DOHH2 (cell line): Measurements from ENCODE around the gene BOD1L1.

Experiments used
- H3F3A ChIP-seq: fragments of 200-600 bp; sonication (generic), shearing (Covaris generic); 2 replicates; pipeline ENCODE4 v1.6.0; 2016; ENCODE audit warnings: antibody characterized with exemption, mild to moderate bottlenecking; ENCODE audit not compliant: control insufficient read depth, insufficient read depth
- H3K27ac ChIP-seq: fragments of 200-600 bp; sonication (generic); 2 replicates; pipeline ENCODE4 v1.5.1; 2014; ENCODE audit warnings: low read depth, mild to moderate bottlenecking, low read length, moderate library complexity
- H3K27me3 ChIP-seq: fragments of 200-600 bp; sonication (generic); 2 replicates; pipeline ENCODE4 v1.6.1; 2014; ENCODE audit warnings: mild to moderate bottlenecking, low read length, mixed read lengths; ENCODE audit not compliant: control insufficient read depth
- H3K36me3 ChIP-seq: fragments of 200-600 bp; sonication (generic); 2 replicates; pipeline ENCODE4 v1.6.1; 2014; ENCODE audit warnings: mild to moderate bottlenecking, low read length, moderate library complexity, mixed read lengths; ENCODE audit not compliant: control insufficient read depth
- H3K4me1 ChIP-seq: fragments of 200-600 bp; sonication (generic); 2 replicates; pipeline ENCODE4 v1.6.1; 2014; ENCODE audit warnings: mild to moderate bottlenecking, low read length, mixed read lengths; ENCODE audit not compliant: control insufficient read depth
- H3K4me2 ChIP-seq: fragments of 200-600 bp; sonication (generic); 2 replicates; pipeline ENCODE4 v1.6.0; 2014; ENCODE audit warnings: mild to moderate bottlenecking, low read length, moderate library complexity
- H3K4me3 ChIP-seq: fragments of 200-600 bp; sonication (generic); 2 replicates; pipeline ENCODE4 v1.5.1; 2014; ENCODE audit warnings: mild to moderate bottlenecking, low read length, mixed read lengths
- H3K79me2 ChIP-seq: fragments of 200-600 bp; sonication (generic); 2 replicates; pipeline ENCODE4 v1.6.1; 2014; ENCODE audit warnings: mild to moderate bottlenecking, low read length, mixed read lengths; ENCODE audit not compliant: control insufficient read depth
- H3K9me2 ChIP-seq: fragments of 200-600 bp; sonication (generic); replicated peaks from 2 replicates; pipeline ENCODE4 v1.6.1; 2014; ENCODE audit warnings: mild to moderate bottlenecking, low read length, mixed read lengths; ENCODE audit not compliant: control insufficient read depth
- H3K9me3 ChIP-seq: fragments of 200-600 bp; sonication (generic); 2 replicates; pipeline ENCODE4 v1.6.1; 2014; ENCODE audit warnings: antibody characterized with exemption, low read length, mixed read lengths; ENCODE audit not compliant: control insufficient read depth, insufficient read depth
- H4K20me1 ChIP-seq: fragments of 200-600 bp; sonication (generic); 2 replicates; pipeline ENCODE4 v1.6.0; 2014; ENCODE audit warnings: low read depth, mild to moderate bottlenecking, antibody characterized with exemption, low read length, moderate library complexity; ENCODE audit not compliant: control insufficient read depth, insufficient read depth
- CTCF ChIP-seq: fragments of 200-600 bp; sonication (generic); IDR thresholded peaks from one replicate; pipeline ENCODE4 v1.5.1; 2014; ENCODE audit warnings: antibody characterized with exemption, mild to moderate bottlenecking, low read depth, low read length; ENCODE audit not compliant: poor library complexity, severe bottlenecking
- EZH2phosphoT487 ChIP-seq: fragments of 200-600 bp; sonication (generic); IDR thresholded peaks from 2 replicates; pipeline ENCODE4 v1.6.1; 2017; ENCODE audit warnings: borderline replicate concordance, mild to moderate bottlenecking, antibody characterized with exemption, low read length, moderate library complexity, mixed read lengths

The BOD1L1 gene

DNA sequence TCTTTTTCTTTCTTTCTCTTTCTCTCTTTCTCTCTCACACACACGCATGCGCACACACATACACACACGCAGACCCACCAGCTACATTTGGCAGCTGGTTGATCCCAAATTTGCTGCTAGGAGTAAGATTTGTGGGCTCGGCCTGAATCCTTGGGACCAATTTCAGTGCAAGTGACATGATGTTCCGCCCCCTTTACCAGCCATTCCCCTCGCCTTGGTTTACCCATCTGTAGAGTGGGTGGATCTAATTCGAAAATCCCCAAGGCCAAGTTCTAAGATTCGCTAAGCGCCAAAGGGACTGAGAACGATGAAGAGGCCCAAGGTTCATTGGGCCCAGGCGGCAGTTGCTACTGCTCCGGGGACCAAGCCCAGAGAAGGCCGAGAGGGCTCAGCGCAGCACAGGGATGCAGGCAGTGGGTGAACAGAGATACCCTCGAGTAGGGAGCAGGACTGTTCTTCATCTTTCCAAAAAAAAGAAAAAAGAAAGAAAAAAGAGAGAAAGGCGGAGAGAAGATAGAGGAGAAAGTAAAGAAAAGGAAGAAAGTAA, 89.0 kb downstream of the BOD1L1 start:
- H3K9me2 ChIP-seq = no peaks in the 10 kb centered on the region
- TF ChIP-seq CTCF (no peak), EZH2phosphoT487 (no peak)
- peaks cover 6% of the 10 kb centered on the region; the same call in 1 of the 2 replicates for H3K4me1 ChIP-seq
- no peak overlapping the region for H3K4me3 ChIP-seq
- no peaks in the 10 kb centered on the region for H3K79me2 ChIP-seq
- no peaks in the 10 kb centered on the region for H3K9me3 ChIP-seq
- H4K20me1 ChIP-seq = no peaks in the 10 kb centered on the region
- H3K4me2 ChIP-seq = no peak overlapping the region
- H3K27ac ChIP-seq = no peak overlapping the region
- no peaks in the 10 kb centered on the region for H3F3A ChIP-seq
- peaks cover 50% of the 10 kb centered on the region for H3K27me3 ChIP-seq
- H3K36me3 ChIP-seq = no peaks in the 10 kb centered on the region

DNA sequence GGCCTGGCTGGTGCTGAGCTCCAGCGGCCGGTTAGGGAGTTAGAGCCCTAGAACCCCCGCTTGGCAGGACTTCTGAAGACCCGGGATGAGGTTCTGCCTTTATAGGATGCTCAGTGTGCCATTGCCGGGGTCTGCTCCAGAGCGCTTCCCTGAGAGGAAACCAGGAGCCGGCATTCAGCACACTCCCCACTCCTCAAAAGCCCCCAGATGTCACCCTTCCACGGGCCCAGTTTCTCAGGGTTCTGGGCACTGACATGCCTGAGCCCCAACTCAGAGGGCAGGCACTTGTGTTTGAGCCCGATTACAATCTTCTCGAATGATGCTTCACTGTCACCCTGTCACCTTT, 89.7 kb downstream of the BOD1L1 start:
- H3F3A ChIP-seq = no peaks in the 10 kb centered on the region
- TF ChIP-seq EZH2phosphoT487 (no peak), CTCF (no peak)
- no peak overlapping the region for H3K4me2 ChIP-seq
- no peaks in the 10 kb centered on the region for H3K9me2 ChIP-seq
- no peaks in the 10 kb centered on the region for H4K20me1 ChIP-seq
- peaks cover 47% of the 10 kb centered on the region for H3K27me3 ChIP-seq
- no peaks in the 10 kb centered on the region for H3K9me3 ChIP-seq
- no peaks in the 10 kb centered on the region for H3K36me3 ChIP-seq
- H3K79me2 ChIP-seq = no peaks in the 10 kb centered on the region
- H3K27ac ChIP-seq = no peak overlapping the region
- H3K4me3 ChIP-seq = no peak overlapping the region
- H3K4me1 ChIP-seq = peaks cover 6% of the 10 kb centered on the region; the same call in 1 of the 2 replicates

DNA sequence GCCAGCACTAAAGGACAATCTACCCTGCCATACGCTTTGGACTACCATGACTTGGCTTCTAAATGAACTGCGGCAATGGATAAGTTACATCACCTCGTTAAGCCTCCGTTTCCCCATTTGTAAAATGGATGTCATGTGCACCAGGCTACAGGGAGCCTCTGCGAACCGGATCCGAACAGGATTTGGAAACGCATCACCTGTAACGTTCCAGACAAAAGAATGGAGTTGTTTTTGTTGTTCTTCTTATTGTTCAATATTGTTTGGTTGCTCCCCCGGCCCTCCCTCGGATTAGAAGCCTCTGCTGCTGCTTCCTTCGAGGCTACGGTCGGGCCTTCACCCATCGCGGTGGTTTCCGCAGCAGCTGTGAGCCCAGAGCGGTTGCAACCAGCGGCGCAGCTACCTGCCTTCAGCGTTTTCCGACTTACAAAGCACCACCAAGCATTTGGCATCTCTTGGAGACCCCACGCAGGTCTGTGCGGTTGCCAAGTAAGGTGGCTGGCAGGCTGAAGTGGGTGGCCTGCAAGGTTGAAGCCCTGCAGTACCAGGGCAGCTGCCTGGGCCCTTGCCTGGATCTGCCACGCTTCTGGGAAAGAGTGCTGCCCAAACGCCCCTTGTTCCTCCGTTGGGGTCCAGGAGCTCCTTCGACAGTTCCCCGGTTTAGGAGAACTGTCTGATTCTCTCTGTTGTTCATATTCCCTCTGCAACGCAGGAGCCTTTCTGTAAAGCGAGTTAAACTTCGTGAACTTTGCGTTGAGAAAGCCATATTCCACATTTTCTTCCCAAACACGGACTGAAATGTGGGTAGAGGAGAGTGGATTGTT, 90.3 kb downstream of the BOD1L1 start:
- Histone ChIP-seq H3K9me2 (no peaks in the 10 kb centered on the region), H3K27me3 (peaks cover 46% of the 10 kb centered on the region), H3K27ac (no peak overlapping the region), H3K4me2 (no peak overlapping the region), H4K20me1 (no peaks in the 10 kb centered on the region), H3K36me3 (no peaks in the 10 kb centered on the region), H3K4me1 (peaks cover 1% of the 10 kb centered on the region; the same call in 1 of the 2 replicates), H3F3A (no peaks in the 10 kb centered on the region), H3K79me2 (no peaks in the 10 kb centered on the region), H3K4me3 (no peak overlapping the region), H3K9me3 (no peaks in the 10 kb centered on the region)
- TF ChIP-seq EZH2phosphoT487 (no peak), CTCF (no peak)
